H1 (cell line): ENCODE measurements around the gene EFEMP1. TPM values are rescaled to one million over a fixed set of nuclear protein-coding genes. Genes with fewer than 3 reads are reported as not detected.

Experiments used
- CTCF ChIA-PET: fragments of 300-600 bp; sonication (Branson Sonifier 250); formaldehyde crosslinking; loops from one replicate; lab custom pipeline; 2021; ENCODE audit not compliant: partially characterized antibody; lab: Charles Lee
- POLR2A ChIA-PET: fragments of 300-600 bp; sonication (Branson Sonifier 250); formaldehyde crosslinking; loops from one replicate; lab custom pipeline; 2021; ENCODE audit warnings: inconsistent platforms; ENCODE audit not compliant: partially characterized antibody; lab: Charles Lee
- DNase-seq, 2 experiments: peaks; one replicate each; pipeline versions ENCODE4 v3.0.0 to v3.0.0-alpha.2; 2010 to 2022; ENCODE audit warnings: low spot score in 2 of 2, low read depth in 1 of 2, mixed read lengths in 1 of 2
- FAIRE-seq: peaks from 2 replicates; lab custom pipeline; 2011; peaks lifted over from hg19 to GRCh38; lab: Jason Lieb, UNC
- H2AFZ ChIP-seq: 2 replicates; pipeline ENCODE4 v1.8.1; 2012; ENCODE audit warnings: low read length, inconsistent platforms
- H2AK5ac ChIP-seq: 2 replicates; pipeline ENCODE4 v1.6.1; 2013; ENCODE audit warnings: low read depth, low read length
- H2BK120ac ChIP-seq: replicated peaks from 2 replicates; pipeline ENCODE3; 2013; ENCODE audit warnings: low read depth, low read length, inconsistent platforms
- H2BK12ac ChIP-seq: 2 replicates; pipeline ENCODE4 v1.6.1; 2013; ENCODE audit warnings: low read depth, low read length
- H2BK15ac ChIP-seq: 2 replicates; pipeline ENCODE4 v1.6.1; 2013; ENCODE audit warnings: low read length
- H2BK20ac ChIP-seq: 2 replicates; pipeline ENCODE4 v1.6.1; 2013; ENCODE audit warnings: low read length
- H2BK5ac ChIP-seq: 2 replicates; pipeline ENCODE4 v1.6.1; 2013; ENCODE audit warnings: low read depth, low read length
- H3K14ac ChIP-seq: 2 replicates; pipeline ENCODE4 v1.6.1; 2013; ENCODE audit warnings: inconsistent platforms; ENCODE audit not compliant: insufficient read length
- H3K18ac ChIP-seq: 2 replicates; pipeline ENCODE4 v1.6.1; 2013; ENCODE audit warnings: low read length; ENCODE audit errors: extremely low read depth
- H3K23ac ChIP-seq: 2 replicates; pipeline ENCODE4 v1.6.1; 2013; ENCODE audit warnings: inconsistent platforms; ENCODE audit not compliant: insufficient read length
- H3K23me2 ChIP-seq: 2 replicates; pipeline ENCODE4 v1.6.1; 2013; ENCODE audit warnings: low read depth, low read length
- H3K27ac ChIP-seq: 2 replicates; pipeline ENCODE4 v1.6.1; 2011; ENCODE audit warnings: low read depth, low read length, inconsistent platforms
- H3K27me3 ChIP-seq, 4 experiments: replicated peaks in 1 of 4; 1 replicate in 1 of 4; 2 replicates in 3 of 4; pipeline versions ENCODE4 v1.6.1 to v1.8.1; 2011 to 2013; ENCODE audit warnings: low read length in 3 of 4, mild to moderate bottlenecking in 3 of 4, inconsistent platforms in 2 of 4, mixed read lengths in 2 of 4, moderate library complexity in 1 of 4; ENCODE audit not compliant: control insufficient read depth in 3 of 4, insufficient read depth in 3 of 4; ENCODE audit errors: extremely low read depth in 1 of 4
- H3K36me3 ChIP-seq, 4 experiments: 2 replicates each; pipeline versions ENCODE4 v1.6.1 to v1.8.1; 2011 to 2013; ENCODE audit warnings: mild to moderate bottlenecking in 4 of 4, low read length in 3 of 4, moderate library complexity in 2 of 4, control low read depth in 1 of 4, inconsistent platforms in 1 of 4; ENCODE audit not compliant: insufficient read depth in 4 of 4, control insufficient read depth in 2 of 4
- H3K4ac ChIP-seq: replicated peaks from 2 replicates; pipeline ENCODE3; 2013; ENCODE audit warnings: low read length, low read depth, mixed read lengths, inconsistent platforms; ENCODE audit not compliant: insufficient read length
- H3K4me1 ChIP-seq, 4 experiments: replicated peaks in 1 of 4; 1 replicate in 1 of 4; 2 replicates in 3 of 4; pipeline versions ENCODE4 v1.6.1 to v1.8.1; 2011 to 2013; ENCODE audit warnings: low read length in 3 of 4, inconsistent platforms in 2 of 4, mixed read lengths in 1 of 4; ENCODE audit not compliant: insufficient read depth in 4 of 4, control insufficient read depth in 3 of 4
- H3K4me2 ChIP-seq, 2 experiments: 2 replicates each; pipeline versions ENCODE4 v1.6.1 to v1.8.1; 2011 to 2013; ENCODE audit warnings: low read depth in 2 of 2, low read length in 2 of 2, control low read depth in 1 of 2, inconsistent platforms in 1 of 2, mild to moderate bottlenecking in 1 of 2; ENCODE audit not compliant: insufficient read depth in 1 of 2
- H3K4me3 ChIP-seq, 4 experiments: fragments of 200-600, 300-600 bp in 1 of 4; sonication (generic), shearing (Covaris generic), sonication (Bioruptor Twin) in 1 of 4; 2 replicates each; pipeline versions ENCODE4 v1.5.1 to v1.8.1; 2011 to 2016; ENCODE audit warnings: low read length in 4 of 4, low read depth in 3 of 4, control low read depth in 2 of 4, inconsistent platforms in 2 of 4, mild to moderate bottlenecking in 2 of 4, mixed read lengths in 1 of 4, moderate library complexity in 1 of 4; ENCODE audit not compliant: insufficient read depth in 2 of 4; ENCODE audit errors: extremely low read depth in 1 of 4
- H3K56ac ChIP-seq: replicated peaks from 2 replicates; pipeline ENCODE3; 2013; ENCODE audit warnings: low read depth, mild to moderate bottlenecking, mixed read lengths, low read length, inconsistent platforms; ENCODE audit not compliant: insufficient read length
- H3K79me1 ChIP-seq: 2 replicates; pipeline ENCODE4 v1.6.1; 2013; ENCODE audit warnings: low read depth, low read length, control low read depth
- H3K79me2 ChIP-seq, 2 experiments: 2 replicates each; pipeline versions ENCODE4 v1.6.1 to v1.8.1; 2012 to 2013; ENCODE audit warnings: low read length in 2 of 2, mild to moderate bottlenecking in 2 of 2, inconsistent platforms in 1 of 2; ENCODE audit not compliant: insufficient read depth in 2 of 2, control insufficient read depth in 1 of 2
- H3K9ac ChIP-seq, 4 experiments: replicated peaks in 1 of 4; 1 replicate in 1 of 4; 2 replicates in 3 of 4; pipeline versions ENCODE4 v1.6.1 to v1.8.1; 2011 to 2013; ENCODE audit warnings: low read depth in 3 of 4, low read length in 3 of 4, control low read depth in 2 of 4, mild to moderate bottlenecking in 2 of 4, moderate library complexity in 2 of 4, inconsistent platforms in 1 of 4; ENCODE audit errors: extremely low read depth in 1 of 4
- H3K9me3 ChIP-seq, 2 experiments: 2 replicates each; pipeline versions ENCODE4 v1.6.1 to v1.8.1; 2012 to 2013; ENCODE audit warnings: mild to moderate bottlenecking in 2 of 2, moderate library complexity in 2 of 2, control low read depth in 1 of 2, inconsistent platforms in 1 of 2, low read depth in 1 of 2, low read length in 1 of 2, mixed read lengths in 1 of 2; ENCODE audit not compliant: insufficient read depth in 2 of 2
- H4K20me1 ChIP-seq, 2 experiments: replicated peaks in 1 of 2; 2 replicates each; pipeline versions ENCODE3 to v1.8.1; 2011 to 2013; ENCODE audit warnings: inconsistent platforms in 2 of 2, low read length in 2 of 2, mild to moderate bottlenecking in 1 of 2; ENCODE audit not compliant: insufficient read depth in 2 of 2, control insufficient read depth in 1 of 2
- H4K5ac ChIP-seq: 2 replicates; pipeline ENCODE4 v1.6.1; 2013; ENCODE audit warnings: low read length, low read depth, mixed read lengths, inconsistent platforms; ENCODE audit not compliant: insufficient read length
- H4K8ac ChIP-seq: 2 replicates; pipeline ENCODE4 v1.8.0; 2013; ENCODE audit warnings: mild to moderate bottlenecking, moderate library complexity, low read length, inconsistent platforms; ENCODE audit not compliant: insufficient read depth; ENCODE audit errors: extremely low read depth
- H4K91ac ChIP-seq: replicated peaks from 2 replicates; pipeline ENCODE3; 2013; ENCODE audit warnings: low read length, mixed read lengths, inconsistent platforms; ENCODE audit not compliant: insufficient read length
- EGR1 ChIP-seq: IDR thresholded peaks from 2 replicates; pipeline ENCODE4 v1.6.1; 2011; ENCODE audit warnings: low read depth, low read length, borderline replicate concordance
- WGBS, 2 experiments: shearing (Covaris generic) in 1 of 2; methylation state at CpG; one replicate each; pipeline versions ENCODE4 v1.1.6 to v1.1.7; 2013 to 2015; ENCODE audit warnings: low lambda C conversion rate in 2 of 2, mixed read lengths in 2 of 2, inconsistent platforms in 1 of 2, low coverage in 1 of 2, missing lambda C conversion rate in 1 of 2; ENCODE audit not compliant: insufficient replicate concordance in 2 of 2, insufficient coverage in 1 of 2, insufficient read length in 1 of 2; ENCODE audit errors: extremely low coverage in 1 of 2, missing lambda C conversion rate in 1 of 2; 5-methylcytosine and 5-hydroxymethylcytosine counted together
- polyA plus RNA-seq, 7 experiments: library from polyadenylated mRNA; depleted of rRNA in 3 of 7; stranded (reverse) in 5 of 7; unstranded in 2 of 7; fragments of >200 nt in 5 of 7; fragments of 200-250 nt in 2 of 7; gene quantifications; 1 replicate in 5 of 7; 2 replicates in 1 of 7; 4 replicates in 1 of 7; pipeline versions ENCODE4 v1.2.1 to v1.2.3, GENCODE V29; 2011 to 2013; ENCODE audit warnings: missing spikeins in 2 of 7, mixed read lengths in 2 of 7
- total RNA-seq: library from RNA; stranded (reverse); fragmentation: NEBNext Ultra II Directional; extraction: Animal tissue kit (Norgen Biotek cat#: 25700); gene quantifications from 2 replicates; pipeline ENCODE4 v1.2.1, GENCODE V29; 2021

EFEMP1 gene
- total and polyA plus RNA-seq, 2 of the 8 experiments (the other 6 are each of a cell fraction or from before 2014, with no cell fraction given) = 15.5 to 19.7 TPM

- H2BK5ac ChIP-seq = no peak overlapping the region
- TF ChIP-seq EGR1 = no peak
- TF ChIP-seq, all 59 proteins: peak for 0
- CTCF ChIA-PET = no interaction called here
- Histone ChIP-seq H4K91ac (no peak overlapping the region), H3K79me2 (no peaks in the 10 kb centered on the region), H3K9me3 (no peaks in the 10 kb centered on the region), H3K4me2 (no peak overlapping the region), H3K36me3 (no peaks in the 10 kb centered on the region), H2BK20ac (no peak overlapping the region), H4K8ac (no peak overlapping the region), H3K79me1 (no peaks in the 10 kb centered on the region), H3K27me3 (no peaks in the 10 kb centered on the region), H3K27ac (no peak overlapping the region), H4K20me1 (no peaks in the 10 kb centered on the region), H2AK5ac (no peak overlapping the region), H2BK120ac (no peak overlapping the region), H2BK12ac (no peak overlapping the region), H3K23ac (no peak overlapping the region), H2BK15ac (no peak overlapping the region), H2AFZ (no peak overlapping the region), H3K4me3 (no peak overlapping the region), H4K5ac (no peak overlapping the region), H3K9ac (no peak overlapping the region), H3K14ac (no peak overlapping the region), H3K56ac (no peak overlapping the region), H3K18ac (peak overlapping the region; percentile 24; the same call in 1 of the 2 replicates), H3K4ac (no peak overlapping the region), H3K4me1 (peaks cover 3 to 12% (median 8%) of the 10 kb centered on the region in 4 experiments), H3K23me2 (no peaks in the 10 kb centered on the region)
- POLR2A ChIA-PET = no interaction called here
- no peak for FAIRE-seq
- WGBS, 2 experiments = 100% methylated on average over 1 of the region's 1 CpG; no CpG with 5 or more reads in 1 of the 2 experiments
- no peak for DNase-seq
These were observed 81.5 kb downstream of the EFEMP1 start for GRCh38 chr2:55842046-55842445.
